HuH-7 (cell line): Measurements from ENCODE around the gene POSTN.

Experiments
- DNase-seq: peaks from one replicate; pipeline ENCODE4 v3.0.0; 2011; ENCODE audit warnings: low spot score

POSTN gene, protein sequence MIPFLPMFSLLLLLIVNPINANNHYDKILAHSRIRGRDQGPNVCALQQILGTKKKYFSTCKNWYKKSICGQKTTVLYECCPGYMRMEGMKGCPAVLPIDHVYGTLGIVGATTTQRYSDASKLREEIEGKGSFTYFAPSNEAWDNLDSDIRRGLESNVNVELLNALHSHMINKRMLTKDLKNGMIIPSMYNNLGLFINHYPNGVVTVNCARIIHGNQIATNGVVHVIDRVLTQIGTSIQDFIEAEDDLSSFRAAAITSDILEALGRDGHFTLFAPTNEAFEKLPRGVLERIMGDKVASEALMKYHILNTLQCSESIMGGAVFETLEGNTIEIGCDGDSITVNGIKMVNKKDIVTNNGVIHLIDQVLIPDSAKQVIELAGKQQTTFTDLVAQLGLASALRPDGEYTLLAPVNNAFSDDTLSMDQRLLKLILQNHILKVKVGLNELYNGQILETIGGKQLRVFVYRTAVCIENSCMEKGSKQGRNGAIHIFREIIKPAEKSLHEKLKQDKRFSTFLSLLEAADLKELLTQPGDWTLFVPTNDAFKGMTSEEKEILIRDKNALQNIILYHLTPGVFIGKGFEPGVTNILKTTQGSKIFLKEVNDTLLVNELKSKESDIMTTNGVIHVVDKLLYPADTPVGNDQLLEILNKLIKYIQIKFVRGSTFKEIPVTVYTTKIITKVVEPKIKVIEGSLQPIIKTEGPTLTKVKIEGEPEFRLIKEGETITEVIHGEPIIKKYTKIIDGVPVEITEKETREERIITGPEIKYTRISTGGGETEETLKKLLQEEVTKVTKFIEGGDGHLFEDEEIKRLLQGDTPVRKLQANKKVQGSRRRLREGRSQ

DNA sequence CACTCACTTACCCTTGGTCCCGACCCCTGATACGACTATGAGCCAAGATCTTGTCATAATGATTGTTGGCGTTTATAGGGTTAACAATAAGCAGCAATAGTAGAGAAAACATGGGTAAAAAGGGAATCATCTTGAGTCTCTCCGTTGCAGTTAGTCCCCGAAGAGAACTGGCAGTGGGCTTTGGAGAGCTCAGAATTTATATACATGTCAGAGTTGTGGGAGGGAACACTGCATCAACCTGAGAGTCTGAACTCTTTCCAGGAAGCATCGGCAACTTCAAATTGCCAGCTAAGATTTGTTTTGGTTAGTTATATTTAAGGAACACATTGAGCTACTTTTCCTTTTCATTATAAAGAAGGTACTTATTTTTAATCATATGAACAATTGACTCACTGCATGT is at the start of gene POSTN:
Gene POSTN, minus strand, starts transcription at position 172 of the 400 bp plus-strand sequence. Its CDS starts 42 bp downstream, at position 130.
- no peak for DNase-seq

DNA sequence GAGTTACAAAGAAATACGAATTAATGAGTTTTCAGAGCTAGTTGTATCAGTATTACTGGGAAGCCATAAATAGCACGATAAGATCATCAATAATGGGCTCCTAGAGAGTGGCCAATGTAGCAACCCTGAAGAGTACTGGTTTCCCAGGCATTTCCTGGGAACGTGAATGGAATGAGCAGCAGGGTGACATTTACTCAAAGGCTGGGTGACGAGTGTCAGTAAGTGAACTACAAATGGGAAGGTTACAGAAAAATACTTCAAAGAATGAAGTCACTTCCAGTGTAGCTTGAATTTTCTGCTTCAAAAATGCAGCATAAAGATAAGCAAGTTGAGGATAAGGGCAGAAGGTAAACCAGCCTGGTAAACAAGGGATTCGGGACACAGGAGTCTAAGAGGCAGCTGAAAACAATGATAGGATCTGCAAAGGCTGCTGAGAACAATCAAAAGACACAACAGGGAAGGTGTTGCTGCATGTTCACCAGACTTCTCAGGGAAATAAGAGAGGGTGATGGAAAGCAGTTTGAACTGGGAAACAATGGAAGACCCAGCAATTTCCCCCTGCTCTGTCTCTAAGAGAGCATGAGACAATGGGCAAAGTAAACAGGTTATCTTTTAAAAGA is 48.6 kb upstream of the POSTN start:
- no peak for DNase-seq

GRCh38 chr13:37646531-37646930 is 48.0 kb upstream of the POSTN start:
- DNase-seq, result no peak

DNA sequence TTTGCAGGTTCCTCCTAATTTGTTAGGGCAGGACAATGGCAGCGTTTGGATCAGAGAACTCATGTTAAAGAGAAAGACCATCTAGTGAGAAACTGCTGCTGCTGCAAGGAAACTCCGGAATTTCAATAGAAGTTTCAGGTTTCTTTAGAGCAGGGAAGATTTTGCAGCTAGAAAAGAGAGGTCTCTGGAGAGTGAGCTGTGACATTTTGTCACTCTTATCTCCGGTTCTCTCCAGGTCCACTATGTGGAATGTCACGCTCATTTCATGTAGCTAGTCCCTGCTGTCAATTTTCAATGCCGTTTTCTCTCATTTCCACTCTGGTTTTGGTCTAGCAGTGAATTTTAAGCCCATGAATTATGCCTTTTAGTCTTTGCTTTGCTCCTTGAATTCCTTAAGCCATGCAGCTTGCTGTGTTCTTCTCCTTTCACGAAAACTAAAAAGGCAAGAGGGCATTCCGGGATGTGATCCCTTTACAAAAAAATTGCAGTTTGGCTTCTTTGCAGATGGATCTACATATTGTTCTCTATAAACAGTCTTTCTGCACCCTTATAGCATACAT is 46.7 kb upstream of the POSTN start:
- no peak for DNase-seq

DNA sequence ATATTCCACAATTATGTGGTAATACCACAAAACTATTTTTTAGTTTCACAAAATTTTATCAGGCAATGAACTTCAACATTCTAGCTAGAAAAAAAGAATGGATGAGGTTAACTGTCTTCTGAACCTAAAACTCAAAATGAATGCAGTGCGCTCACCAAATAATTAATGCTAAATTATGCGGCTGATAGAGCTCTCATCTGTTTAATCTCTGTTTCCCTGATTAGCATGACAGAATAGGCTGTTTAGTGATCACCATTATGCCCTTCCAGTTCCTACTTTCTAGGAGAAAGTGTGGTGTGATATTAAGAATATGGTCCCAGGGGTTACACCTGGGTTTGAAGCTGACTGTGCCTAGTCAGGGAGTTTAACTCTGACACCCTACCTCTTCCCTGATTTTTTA is 42.8 kb upstream of the POSTN start:
- no peak for DNase-seq

DNA sequence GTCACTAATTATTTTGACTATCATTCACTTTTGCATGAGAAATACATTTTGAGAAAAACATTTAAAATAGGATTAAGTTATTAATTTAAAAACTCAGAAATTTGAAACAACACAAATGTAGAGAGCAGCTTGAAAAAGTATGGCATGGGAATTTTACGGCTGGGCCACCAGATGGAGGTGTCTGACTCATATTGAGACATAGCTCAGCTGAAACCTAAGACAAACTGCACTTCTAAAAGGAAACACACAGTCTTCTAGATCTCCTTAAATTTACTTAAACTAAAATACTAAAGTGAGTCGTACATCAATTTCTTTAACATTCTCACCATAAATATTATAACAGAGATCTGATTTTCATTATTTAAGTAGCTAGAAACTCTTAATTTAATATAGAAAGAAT is 41.9 kb upstream of the POSTN start:
- DNase-seq, result no peak

GRCh38 chr13:37636701-37637100 is 38.1 kb upstream of the POSTN start:
- DNase-seq, result no peak

GRCh38 chr13:37632294-37632693 is 33.7 kb upstream of the POSTN start:
- no peak for DNase-seq

GRCh38 chr13:37627428-37627827 is 28.9 kb upstream of the POSTN start:
- no peak for DNase-seq

DNA sequence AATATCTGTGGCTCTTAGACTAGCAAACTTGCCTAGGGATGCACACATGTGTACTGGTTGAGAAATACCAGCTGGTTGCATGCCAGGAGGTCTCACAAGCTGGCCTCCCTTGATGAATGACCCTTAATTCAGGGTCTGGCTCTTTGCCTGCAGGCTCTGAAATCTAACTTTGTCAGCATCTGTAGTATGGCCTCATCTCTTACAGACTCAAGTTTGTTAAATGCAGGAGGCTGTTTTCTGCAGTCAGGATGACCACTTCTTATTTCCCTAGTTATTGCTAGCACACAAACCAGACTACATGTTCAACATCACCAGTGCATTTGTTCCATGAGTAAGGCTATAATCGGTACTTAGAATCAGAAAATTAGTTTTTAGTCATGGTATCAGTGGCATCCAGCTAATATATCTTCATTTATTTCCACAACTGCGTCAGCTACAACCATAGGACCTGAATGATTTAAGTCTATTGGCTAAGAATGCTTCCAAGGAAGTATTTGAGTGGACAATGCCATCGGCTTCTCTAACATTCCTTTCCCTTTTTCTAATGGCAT is 23.3 kb upstream of the POSTN start:
- DNase-seq, result no peak

DNA sequence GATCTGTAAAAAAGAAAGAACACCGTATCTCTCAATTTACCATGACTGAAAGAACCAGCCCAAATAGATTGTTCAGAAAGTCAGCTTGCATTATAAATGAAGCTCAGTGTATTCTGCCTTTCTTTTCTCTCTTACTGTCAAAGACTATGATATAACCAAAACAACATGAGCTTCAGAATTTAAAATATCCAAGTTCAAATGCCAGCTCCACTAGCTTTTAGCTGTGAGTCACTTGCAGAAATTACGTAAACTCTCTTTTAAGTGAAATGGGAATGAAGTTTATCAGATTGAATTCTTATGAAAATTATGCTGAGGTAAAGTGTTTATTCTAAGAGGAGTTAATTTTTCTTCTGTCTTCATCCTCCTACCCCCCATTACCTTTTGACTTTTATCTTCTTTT is 20.0 kb upstream of the POSTN start:
- no peak for DNase-seq

DNA sequence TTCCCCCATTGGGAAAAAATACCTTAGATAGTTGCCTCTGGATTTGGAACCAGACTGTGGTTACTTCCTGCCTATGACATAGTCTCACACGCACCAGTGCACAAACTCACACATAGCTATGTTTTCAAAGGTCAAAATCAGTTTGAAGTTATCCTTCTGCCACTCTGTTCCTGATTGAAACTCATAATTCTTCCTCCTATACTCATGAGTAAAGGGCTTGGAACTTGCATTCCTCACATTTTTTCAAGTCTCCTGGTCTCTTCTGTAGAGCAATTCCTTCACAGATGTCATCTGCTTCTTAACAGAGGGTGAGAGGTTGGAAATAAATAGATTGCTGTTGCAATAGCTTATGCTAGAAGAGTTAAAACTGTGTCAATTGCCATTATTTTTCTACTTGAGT is 18.6 kb upstream of the POSTN start:
- DNase-seq, result no peak

- DNase-seq, result no peak
Measured at GRCh38 chr13:37616131-37616530, 17.6 kb upstream of the POSTN start.

GRCh38 chr13:37615276-37615675 is 16.7 kb upstream of the POSTN start:
- no peak for DNase-seq

DNA sequence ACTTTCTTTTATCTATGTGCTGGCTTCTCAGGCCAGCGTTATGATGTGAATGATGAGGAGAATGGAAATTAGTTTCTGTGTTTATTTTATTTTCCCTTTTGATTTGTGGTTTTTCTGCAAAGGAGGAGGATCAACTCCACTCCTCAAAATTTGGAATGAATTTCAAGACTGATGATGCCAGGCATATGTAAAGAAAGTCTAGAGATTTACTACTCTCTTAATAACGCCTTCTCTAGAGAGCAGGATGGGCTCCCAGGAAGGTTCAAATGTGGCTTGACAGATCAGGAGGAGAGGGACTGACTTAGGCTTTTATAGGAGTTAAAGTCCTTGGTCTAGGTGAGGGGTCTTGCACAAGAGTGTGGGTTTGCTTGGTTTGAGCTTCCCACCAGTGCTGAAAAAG is 15.1 kb upstream of the POSTN start:
- DNase-seq, result no peak

GRCh38 chr13:37613236-37613635 is 14.7 kb upstream of the POSTN start:
- no peak for DNase-seq

GRCh38 chr13:37608750-37609339 is 10.3 kb upstream of the POSTN start:
- DNase-seq, result no peak

GRCh38 chr13:37602733-37603381 is 4.3 kb upstream of the POSTN start:
- DNase-seq, result no peak

GRCh38 chr13:37601648-37602440 is 3.3 kb upstream of the POSTN start:
- DNase-seq, result no peak

GRCh38 chr13:37599519-37599918 is 951 bp upstream of the POSTN start:
- no peak for DNase-seq
